Measurements from ENCODE around the gene C20orf141. TPM values are rescaled to one million over a fixed set of nuclear protein-coding genes. Genes with fewer than 3 reads are reported as not detected.

Gene C20orf141
- total RNA-seq, 1 donor from 2014 or later: 0.84 TPM

- DNase-seq (ENCODE audit: low spot score): no peak
These were observed 14.9 kb upstream of the C20orf141 start for GRCh38 chr20:2799688-2800520.

- no peak for DNase-seq (ENCODE audit: low spot score)
These were observed 14.1 kb upstream of the C20orf141 start, which contains the start of gene CPXM1 for GRCh38 chr20:2800521-2801285. Gene CPXM1 (minus strand): TSS chr20:2800627. CDS start chr20:2800572, 55 bp downstream.

GRCh38 chr20:2801286-2801728, 13.5 kb upstream of the C20orf141 start:
- no peak for DNase-seq (ENCODE audit: low spot score)

GRCh38 chr20:2804041-2804828, 10.6 kb upstream of the C20orf141 start:
- no peak for DNase-seq (ENCODE audit: low spot score)

GRCh38 chr20:2804852-2805688, 9.7 kb upstream of the C20orf141 start:
- no peak for DNase-seq (ENCODE audit: low spot score)

GRCh38 chr20:2805689-2806350, 9.0 kb upstream of the C20orf141 start:
- DNase-seq (ENCODE audit: low spot score): no peak

GRCh38 chr20:2806351-2806701, 8.5 kb upstream of the C20orf141 start:
- DNase-seq (ENCODE audit: low spot score): no peak

GRCh38 chr20:2807019-2807418, 7.8 kb upstream of the C20orf141 start:
- DNase-seq (ENCODE audit: low spot score): no peak

GRCh38 chr20:2807929-2808328, 6.9 kb upstream of the C20orf141 start:
- DNase-seq (ENCODE audit: low spot score): peak; percentile 76

- DNase-seq (ENCODE audit: low spot score): peak; percentile 37
These were observed 5.1 kb upstream of the C20orf141 start for GRCh38 chr20:2809690-2810089.

- no peak for DNase-seq (ENCODE audit: low spot score)
These were observed 2.6 kb upstream of the C20orf141 start for GRCh38 chr20:2812189-2812588.

- no peak for DNase-seq (ENCODE audit: low spot score)
These were observed 711 bp upstream of the C20orf141 start for GRCh38 chr20:2814076-2814475.

- peak; percentile 86 for DNase-seq (ENCODE audit: low spot score)
These were observed 584 bp downstream of the C20orf141 start for GRCh38 chr20:2815242-2815900.

GRCh38 chr20:2816030-2816582, 1.3 kb downstream of the C20orf141 start, which contains the start of gene TMEM239:
Gene TMEM239 (plus strand): TSS chr20:2816364. CDS start chr20:2816555, 191 bp downstream.
- peak; percentile 74 for DNase-seq (ENCODE audit: low spot score)

GRCh38 chr20:2816583-2817340, 2.0 kb downstream of the C20orf141 start:
- peak; percentile 88 for DNase-seq (ENCODE audit: low spot score)

GRCh38 chr20:2817341-2817726, 2.5 kb downstream of the C20orf141 start:
- no peak for DNase-seq (ENCODE audit: low spot score)

GRCh38 chr20:2817891-2818595, 3.3 kb downstream of the C20orf141 start:
- peak; percentile 85 for DNase-seq (ENCODE audit: low spot score)
